ENCODE data around the gene ASIC1. TPM values are rescaled to one million over a fixed set of nuclear protein-coding genes. Genes with fewer than 3 reads are reported as not detected.
A peak's percentile ranks its signal among the peaks of the same experiment; 100 is the strongest.

Gene ASIC1
- total and polyA plus RNA-seq, 4 experiments from 2014 or later, result 0.08 to 0.26 TPM; not detected in 2

- intact Hi-C loops (cut with micrococcal nuclease), result loop anchor here (1.0 to 10.0 kb wide), 4 partner anchors 26 to 319 kb away; partner anchors contain the start of genes CERS5, LARP4 and RACGAP1
- H3K36me3 ChIP-seq (ENCODE audit: insufficient read depth, low read length), result peaks cover 29% of the 10 kb centered on the region
- H3K4me3 ChIP-seq (ENCODE audit: low read length in 2 of 2), result peak overlapping the region; percentile 2 to 73
- DNase-seq, result no peak
- peaks cover 27% of the 10 kb centered on the region for H3K4me1 ChIP-seq (ENCODE audit: insufficient read depth, low read length)
- H3K27ac ChIP-seq (ENCODE audit: low read depth, low read length), result peak overlapping the region; percentile 84
- no peaks in the 10 kb centered on the region for H3K9me3 ChIP-seq (ENCODE audit: control insufficient read depth in 1 of 2, low read length in 2 of 2)
- Mint-ChIP-seq H3K27ac (peak overlapping the region; percentile 93 to 98 (median 96)), H3K36me3 (peaks cover 24 to 50% of the 10 kb centered on the region in 2 donors), H3K27me3 (no peaks in the 10 kb centered on the region), H3K9me3 (no peaks in the 10 kb centered on the region), H3K4me1 (peaks cover 13 to 37% (median 27%) of the 10 kb centered on the region in 4 donors), H3K4me3 (peak overlapping the region; percentile 87 to 96 (median 94))
- POLR2A ChIA-PET (ENCODE audit: partially characterized antibody), result interaction anchor here (0.6 to 4.6 kb wide), 16 partner anchors 11 to 821 kb away, joined by 3 to 110 read pairs (median 4); partner anchors contain the start of genes CERS5, COX14, LIMA1 and RACGAP1
- H3K27me3 ChIP-seq (ENCODE audit: insufficient read depth, low read length), result no peaks in the 10 kb centered on the region
- CTCF ChIA-PET (ENCODE audit: partially characterized antibody), result interaction anchor here (0.8 to 16.2 kb wide), 9 partner anchors 8 to 198 kb away, joined by 3 to 316 read pairs (median 7); partner anchors contain the start of genes CERS5, COX14, GPD1 and LIMA1
These were observed 28.2 kb downstream of the ASIC1 start for GRCh38 chr12:50085615-50086072.

- ChIA-PET POLR2A (ENCODE audit: partially characterized antibody) (interaction anchor here (0.7 to 4.6 kb wide), 3 partner anchors 26 to 197 kb away, joined by 6 to 110 read pairs (median 13); partner anchors contain the start of genes CERS5, COX14 and LIMA1), CTCF (ENCODE audit: partially characterized antibody) (interaction anchor here (1.2 to 16.2 kb wide), 6 partner anchors 7 to 197 kb away, joined by 3 to 316 read pairs (median 8); partner anchors contain the start of genes CERS5, COX14, GPD1 and LIMA1)
- intact Hi-C loops (cut with micrococcal nuclease), result loop anchor here (10.0 kb wide), 1 partner anchor 319 kb away; the partner anchor contains the start of gene LARP4
- DNase-seq, result no peak
- no peak overlapping the region for H3K4me3 ChIP-seq (ENCODE audit: low read length in 2 of 2)
- H3K27me3 ChIP-seq (ENCODE audit: insufficient read depth, low read length), result no peaks in the 10 kb centered on the region
- H3K9me3 Mint-ChIP-seq, result no peaks in the 10 kb centered on the region
- H3K9me3 ChIP-seq (ENCODE audit: control insufficient read depth in 1 of 2, low read length in 2 of 2), result no peaks in the 10 kb centered on the region
- H3K4me1 Mint-ChIP-seq, result peaks cover 13 to 37% (median 27%) of the 10 kb centered on the region in 4 donors
- peak overlapping the region; percentile 76 to 96 (median 93) for H3K4me3 Mint-ChIP-seq
- H3K36me3 Mint-ChIP-seq, result peaks cover 27 to 53% of the 10 kb centered on the region in 2 donors
- peak overlapping the region; percentile 42 to 98 (median 95) for H3K27ac Mint-ChIP-seq
- no peaks in the 10 kb centered on the region for H3K27me3 Mint-ChIP-seq
- peak overlapping the region; percentile 84 for H3K27ac ChIP-seq (ENCODE audit: low read depth, low read length)
- H3K36me3 ChIP-seq (ENCODE audit: insufficient read depth, low read length), result peaks cover 32% of the 10 kb centered on the region
- peaks cover 27% of the 10 kb centered on the region for H3K4me1 ChIP-seq (ENCODE audit: insufficient read depth, low read length)
These were observed 28.8 kb downstream of the ASIC1 start for GRCh38 chr12:50086148-50086547.

- CTCF ChIA-PET (ENCODE audit: partially characterized antibody), result interaction anchor here (0.8 to 16.2 kb wide), 11 partner anchors 10 to 135 kb away, joined by 3 to 316 read pairs (median 5); partner anchors contain the start of genes CERS5, COX14 and GPD1
These were observed 29.8 kb downstream of the ASIC1 start for GRCh38 chr12:50087151-50087550.

GRCh38 chr12:50087995-50088394 lies 30.6 kb downstream of the ASIC1 start:
- H3K27ac ChIP-seq (ENCODE audit: low read depth, low read length), result no peak overlapping the region
- no peak for DNase-seq
- H3K9me3 ChIP-seq (ENCODE audit: control insufficient read depth in 1 of 2, low read length in 2 of 2), result no peaks in the 10 kb centered on the region
- CTCF ChIA-PET (ENCODE audit: partially characterized antibody), result interaction anchor here (0.8 to 16.2 kb wide), 12 partner anchors 9 to 227 kb away, joined by 3 to 316 read pairs (median 4); partner anchors contain the start of genes CERS5, COX14 and GPD1
- intact Hi-C loops (cut with micrococcal nuclease), result loop anchor here (1.0 to 10.0 kb wide), 2 partner anchors 87 to 317 kb away; partner anchors contain the start of gene LARP4
- H3K36me3 ChIP-seq (ENCODE audit: insufficient read depth, low read length), result peaks cover 41% of the 10 kb centered on the region
- H3K4me3 ChIP-seq (ENCODE audit: low read length in 2 of 2), result no peak overlapping the region
- peak overlapping the region in 3 of 8 donors; percentile 9 to 36 (median 21) for H3K4me3 Mint-ChIP-seq
- H3K4me1 Mint-ChIP-seq, result peaks cover 13 to 32% (median 27%) of the 10 kb centered on the region in 4 donors
- peaks cover 32 to 62% of the 10 kb centered on the region in 2 donors for H3K36me3 Mint-ChIP-seq
- no peaks in the 10 kb centered on the region for H3K27me3 Mint-ChIP-seq
- no peaks in the 10 kb centered on the region for H3K27me3 ChIP-seq (ENCODE audit: insufficient read depth, low read length)
- H3K27ac Mint-ChIP-seq, result peak overlapping the region in 4 of 7 donors; percentile 14 to 70 (median 31)
- no peaks in the 10 kb centered on the region for H3K9me3 Mint-ChIP-seq
- peaks cover 27% of the 10 kb centered on the region for H3K4me1 ChIP-seq (ENCODE audit: insufficient read depth, low read length)
- POLR2A ChIA-PET (ENCODE audit: partially characterized antibody), result interaction anchor here (1.1 to 1.9 kb wide), 3 partner anchors 23 to 88 kb away, joined by 3 to 9 read pairs (median 7); partner anchors contain the start of gene CERS5

More at GRCh38 chr12:50087151-50087550, 29.8 kb downstream of the ASIC1 start:
- Histone ChIP-seq H3K36me3 (ENCODE audit: insufficient read depth, low read length) (peaks cover 35% of the 10 kb centered on the region), H3K27ac (ENCODE audit: low read depth, low read length) (no peak overlapping the region), H3K4me1 (ENCODE audit: insufficient read depth, low read length) (peaks cover 27% of the 10 kb centered on the region), H3K27me3 (ENCODE audit: insufficient read depth, low read length) (no peaks in the 10 kb centered on the region), H3K9me3 (ENCODE audit: control insufficient read depth in 1 of 2, low read length in 2 of 2) (no peaks in the 10 kb centered on the region), H3K4me3 (ENCODE audit: low read length in 2 of 2) (no peak overlapping the region)
- no peak for DNase-seq
- POLR2A ChIA-PET (ENCODE audit: partially characterized antibody), result interaction anchor here (0.6 to 1.9 kb wide), 3 partner anchors 23 to 1235 kb away, joined by 3 to 9 read pairs (median 7); partner anchors contain the start of genes CERS5 and DDX23
- Mint-ChIP-seq H3K36me3 (peaks cover 32 to 62% of the 10 kb centered on the region in 2 donors), H3K4me3 (peak overlapping the region in 6 of 8 donors; percentile 38 to 52 (median 48)), H3K27me3 (no peaks in the 10 kb centered on the region), H3K9me3 (no peaks in the 10 kb centered on the region), H3K4me1 (peaks cover 13 to 37% (median 27%) of the 10 kb centered on the region in 4 donors), H3K27ac (peak overlapping the region in 4 of 7 donors; percentile 70 to 98 (median 85))
- intact Hi-C loops (cut with micrococcal nuclease), result loop anchor here (10.0 kb wide), 1 partner anchor 318 kb away; the partner anchor contains the start of gene LARP4

GRCh38 chr12:50088577-50089335 lies 31.4 kb downstream of the ASIC1 start:
- Histone ChIP-seq H3K9me3 (ENCODE audit: control insufficient read depth in 1 of 2, low read length in 2 of 2) (no peaks in the 10 kb centered on the region), H3K4me1 (ENCODE audit: insufficient read depth, low read length) (peaks cover 24% of the 10 kb centered on the region), H3K27me3 (ENCODE audit: insufficient read depth, low read length) (no peaks in the 10 kb centered on the region), H3K27ac (ENCODE audit: low read depth, low read length) (no peak overlapping the region), H3K36me3 (ENCODE audit: insufficient read depth, low read length) (peaks cover 44% of the 10 kb centered on the region), H3K4me3 (ENCODE audit: low read length in 2 of 2) (no peak overlapping the region)
- intact Hi-C loops (cut with micrococcal nuclease), result loop anchor here (1.0 to 10.0 kb wide), 2 partner anchors 87 to 316 kb away; partner anchors contain the start of gene LARP4
- Mint-ChIP-seq H3K36me3 (peaks cover 32 to 66% of the 10 kb centered on the region in 2 donors), H3K4me3 (peak overlapping the region in 3 of 8 donors; percentile 15 to 35 (median 25)), H3K27ac (peak overlapping the region; percentile 4 to 75 (median 44)), H3K4me1 (peaks cover 11 to 28% (median 23%) of the 10 kb centered on the region in 4 donors), H3K27me3 (no peaks in the 10 kb centered on the region), H3K9me3 (no peaks in the 10 kb centered on the region)
- ChIA-PET CTCF (ENCODE audit: partially characterized antibody) (interaction anchor here (0.8 to 16.2 kb wide), 12 partner anchors 8 to 226 kb away, joined by 3 to 316 read pairs (median 4); partner anchors contain the start of genes CERS5, COX14 and GPD1), POLR2A (ENCODE audit: partially characterized antibody) (interaction anchor here (1.1 to 1.9 kb wide), 4 partner anchors 22 to 87 kb away, joined by 3 to 9 read pairs (median 6); partner anchors contain the start of gene CERS5)
- peak; percentile 45 to 70 (median 54) for DNase-seq

- peaks cover 36 to 73% of the 10 kb centered on the region in 2 donors for H3K36me3 Mint-ChIP-seq
- POLR2A ChIA-PET (ENCODE audit: partially characterized antibody), result interaction anchor here (1.6 to 1.8 kb wide), 2 partner anchors 22 to 78 kb away, joined by 5 to 7 read pairs; partner anchors contain the start of genes CERS5 and COX14
- intact Hi-C loops (cut with micrococcal nuclease), result loop anchor here (10.0 kb wide), 1 partner anchor 315 kb away; the partner anchor contains the start of gene LARP4
- H3K4me3 Mint-ChIP-seq, result no peak overlapping the region
- no peak overlapping the region for H3K27ac ChIP-seq (ENCODE audit: low read depth, low read length)
- H3K27ac Mint-ChIP-seq, result no peak overlapping the region
- peaks cover 51% of the 10 kb centered on the region for H3K36me3 ChIP-seq (ENCODE audit: insufficient read depth, low read length)
- peaks cover 21% of the 10 kb centered on the region for H3K4me1 ChIP-seq (ENCODE audit: insufficient read depth, low read length)
- DNase-seq, result no peak
- no peaks in the 10 kb centered on the region for H3K9me3 ChIP-seq (ENCODE audit: control insufficient read depth in 1 of 2, low read length in 2 of 2)
- no peaks in the 10 kb centered on the region for H3K9me3 Mint-ChIP-seq
- no peak overlapping the region for H3K4me3 ChIP-seq (ENCODE audit: low read length in 2 of 2)
- peaks cover 11 to 23% (median 20%) of the 10 kb centered on the region in 4 donors for H3K4me1 Mint-ChIP-seq
- no peaks in the 10 kb centered on the region for H3K27me3 Mint-ChIP-seq
- CTCF ChIA-PET (ENCODE audit: partially characterized antibody), result interaction anchor here (0.8 to 16.2 kb wide), 7 partner anchors 10 to 98 kb away, joined by 3 to 316 read pairs (median 7); partner anchors contain the start of genes CERS5, COX14 and GPD1
- H3K27me3 ChIP-seq (ENCODE audit: insufficient read depth, low read length), result no peaks in the 10 kb centered on the region
These were observed 32.3 kb downstream of the ASIC1 start for GRCh38 chr12:50089730-50090129.
